NCI-H1417 (cell line): Measurements from ENCODE around the gene GLYR1.

Source experiments
- DNase-seq, 3 experiments: peaks; one replicate each; lab custom pipeline; 2025; lab: John Stamatoyannopoulos, UW

The GLYR1 gene

DNA sequence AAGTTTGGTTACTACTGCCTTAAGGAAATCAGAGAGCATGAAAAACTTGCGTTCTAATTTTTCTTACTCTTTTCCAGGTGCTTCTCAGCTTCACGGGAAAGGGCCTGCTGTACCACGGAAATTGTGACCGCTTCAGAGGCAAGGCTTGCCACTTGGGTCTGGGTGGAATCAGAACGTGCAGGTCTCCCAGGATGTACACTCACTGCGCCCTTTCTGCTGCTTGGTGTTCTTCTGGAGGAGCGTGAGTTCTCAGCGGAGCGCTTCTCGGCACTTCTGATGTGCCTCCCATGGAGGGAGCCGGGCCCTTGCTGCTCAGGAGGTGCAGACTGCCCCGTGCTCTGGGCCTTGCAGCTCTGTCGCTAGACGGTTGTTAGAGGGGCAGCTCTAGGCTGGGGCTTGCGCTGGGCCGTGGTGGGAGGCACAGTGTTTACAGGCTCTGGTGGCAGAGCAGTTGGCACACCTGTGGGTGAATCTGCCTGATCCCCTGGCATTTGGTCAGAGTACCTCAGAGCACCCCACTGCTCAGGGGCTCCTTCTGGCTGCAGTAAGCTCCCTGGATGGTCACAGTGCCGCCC, 33.0 kb upstream of the GLYR1 start:
- DNase-seq = no peak

DNA sequence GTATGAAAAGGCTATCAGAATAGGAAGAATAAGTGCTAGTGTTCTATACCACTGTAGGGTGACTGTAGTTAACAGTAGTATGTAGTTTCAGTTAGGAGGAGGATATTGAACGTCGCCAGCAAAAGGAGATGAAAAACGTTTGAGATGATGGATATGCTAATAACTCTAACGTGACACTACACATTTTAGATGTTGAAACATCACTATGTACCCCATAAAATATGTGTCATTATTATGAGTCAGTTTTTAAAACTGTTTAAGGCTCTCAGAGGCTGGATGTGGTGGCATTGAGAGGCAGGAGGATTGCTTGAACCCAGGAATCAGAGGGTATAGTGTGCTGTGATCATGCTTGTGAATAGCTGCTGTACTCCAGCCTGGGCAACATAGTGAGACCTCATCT, 32.0 kb upstream of the GLYR1 start:
- DNase-seq = no peak

DNA sequence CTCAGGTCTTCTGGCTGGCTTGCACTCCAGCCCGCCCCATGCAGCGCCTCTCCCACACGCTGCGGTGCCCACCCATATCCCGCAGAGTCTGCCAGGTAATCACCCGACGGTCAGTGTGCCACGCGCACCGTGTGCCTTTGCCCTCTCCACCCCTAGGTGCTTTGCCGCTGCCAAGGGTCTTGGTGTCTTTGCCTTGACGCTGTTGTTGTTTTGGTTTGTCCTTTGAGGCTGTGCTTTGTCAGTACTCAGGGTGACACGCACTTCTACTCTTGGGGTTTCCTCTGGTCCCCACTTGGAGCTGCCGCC, 30.2 kb upstream of the GLYR1 start:
- no peak for DNase-seq

- no peak for DNase-seq
Observed at GRCh38 chr16:4876646-4877379, 29.7 kb upstream of the GLYR1 start.

- DNase-seq = no peak
Observed at GRCh38 chr16:4874666-4875065, 27.6 kb upstream of the GLYR1 start.

GRCh38 chr16:4873091-4873490, 26.0 kb upstream of the GLYR1 start:
- DNase-seq = no peak

DNA sequence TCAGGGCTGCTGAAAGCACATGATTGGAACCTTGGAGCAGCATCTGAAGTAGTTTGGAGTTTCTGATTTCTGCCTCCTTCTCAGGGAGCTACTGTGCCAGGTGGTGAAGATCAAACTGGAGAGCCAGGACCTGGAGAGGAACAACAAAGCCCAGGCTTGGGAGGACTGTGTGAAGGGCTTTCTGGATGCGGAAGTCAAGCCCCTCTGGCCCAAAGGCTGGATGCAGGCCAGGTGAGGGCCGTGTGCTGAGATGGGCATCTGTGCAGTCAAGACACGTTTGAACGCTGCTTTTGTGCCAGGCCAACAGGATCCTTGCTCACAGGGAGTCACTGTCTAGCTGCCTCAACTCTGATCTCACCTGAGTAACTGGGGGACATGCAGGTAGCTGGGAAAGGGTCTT, 24.0 kb upstream of the GLYR1 start:
- DNase-seq = no peak

DNA sequence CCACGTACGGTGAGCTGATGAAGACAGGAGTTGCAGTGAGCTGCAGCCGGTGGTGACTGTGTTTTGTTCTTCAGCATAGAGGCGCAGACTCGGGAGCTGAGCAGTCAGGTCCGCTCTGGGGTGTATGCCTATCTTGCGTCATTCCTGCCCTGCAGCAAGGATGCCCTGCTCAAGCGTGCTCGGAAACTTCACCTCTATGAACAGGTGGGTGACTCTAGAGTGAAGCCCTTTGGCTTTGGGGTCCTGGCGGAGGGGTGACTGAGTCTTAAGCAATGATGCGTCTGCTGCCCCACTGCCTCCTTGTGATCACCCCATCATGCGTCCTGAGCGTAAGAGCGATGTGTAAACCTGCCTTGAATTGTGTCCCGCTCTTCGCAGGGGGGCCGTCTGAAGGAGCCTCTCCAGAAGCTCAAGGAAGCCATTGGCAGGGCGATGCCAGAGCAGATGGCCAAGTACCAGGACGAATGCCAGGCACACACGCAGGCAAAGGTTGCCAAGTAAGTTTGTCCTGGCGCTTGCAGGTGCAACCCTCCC, 23.1 kb upstream of the GLYR1 start:
- no peak for DNase-seq

- no peak for DNase-seq
Observed at GRCh38 chr16:4869147-4869805, 22.2 kb upstream of the GLYR1 start.

DNA sequence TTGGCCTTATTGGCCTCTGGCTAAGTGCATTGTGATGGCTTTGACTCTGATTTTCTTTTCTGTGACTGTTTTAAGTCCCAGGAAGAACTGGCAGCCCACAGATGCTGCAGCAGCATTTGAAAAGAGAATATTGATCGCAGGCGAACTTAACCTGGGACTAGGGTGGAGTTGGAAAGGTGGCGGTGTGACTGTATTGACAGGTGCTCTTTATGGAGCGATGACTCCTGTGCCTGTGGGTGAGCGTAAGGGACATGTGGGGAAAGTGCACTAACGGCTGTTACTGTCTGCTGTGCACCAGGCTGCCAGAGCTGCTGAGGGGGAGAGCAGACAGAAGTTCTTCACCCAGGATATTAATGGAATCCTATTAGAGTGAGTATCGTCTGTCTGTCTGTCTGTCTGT, 21.4 kb upstream of the GLYR1 start:
- no peak for DNase-seq

DNA sequence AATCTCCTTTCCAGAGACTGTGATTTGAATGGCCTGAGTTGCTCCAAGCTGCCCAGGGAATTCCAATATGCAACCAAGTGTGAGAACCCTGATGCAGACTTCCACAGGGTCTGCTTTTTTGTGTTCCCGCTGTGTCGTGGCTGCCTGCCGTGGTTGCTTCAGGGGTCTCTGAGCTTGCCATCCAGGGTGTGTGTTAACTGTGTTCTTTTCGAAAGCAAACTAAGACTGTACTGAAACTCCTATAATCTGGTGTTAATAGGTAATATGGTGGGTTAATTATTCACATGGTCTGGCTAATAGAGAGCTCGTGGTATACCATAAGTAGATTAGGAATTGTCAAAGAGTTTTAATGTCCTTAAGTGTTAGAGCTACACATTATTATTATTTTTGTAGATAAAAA, 20.9 kb upstream of the GLYR1 start:
- no peak for DNase-seq

DNA sequence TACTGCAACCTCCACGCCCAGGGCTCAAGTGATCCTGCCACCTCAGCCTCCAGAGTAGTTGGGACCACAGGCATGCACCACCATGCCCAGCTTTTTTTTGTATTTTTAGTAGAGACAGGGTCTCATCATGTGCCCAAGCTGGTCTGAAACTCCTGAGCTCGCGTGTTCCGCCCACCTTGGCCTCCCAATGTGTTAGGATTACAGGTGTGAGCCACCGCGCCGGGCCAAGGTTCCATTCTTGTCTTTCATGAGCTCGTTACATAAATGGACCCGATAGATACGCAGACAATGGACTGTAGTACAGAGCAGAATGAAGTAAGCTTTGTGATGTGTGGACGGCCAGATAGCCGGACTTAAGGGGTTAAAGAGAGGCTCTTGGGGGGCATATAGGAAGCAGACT, 19.5 kb upstream of the GLYR1 start:
- no peak for DNase-seq

GRCh38 chr16:4865231-4865860, 18.3 kb upstream of the GLYR1 start:
- DNase-seq = no peak

- DNase-seq = no peak
Observed at GRCh38 chr16:4864728-4865127, 17.6 kb upstream of the GLYR1 start.

DNA sequence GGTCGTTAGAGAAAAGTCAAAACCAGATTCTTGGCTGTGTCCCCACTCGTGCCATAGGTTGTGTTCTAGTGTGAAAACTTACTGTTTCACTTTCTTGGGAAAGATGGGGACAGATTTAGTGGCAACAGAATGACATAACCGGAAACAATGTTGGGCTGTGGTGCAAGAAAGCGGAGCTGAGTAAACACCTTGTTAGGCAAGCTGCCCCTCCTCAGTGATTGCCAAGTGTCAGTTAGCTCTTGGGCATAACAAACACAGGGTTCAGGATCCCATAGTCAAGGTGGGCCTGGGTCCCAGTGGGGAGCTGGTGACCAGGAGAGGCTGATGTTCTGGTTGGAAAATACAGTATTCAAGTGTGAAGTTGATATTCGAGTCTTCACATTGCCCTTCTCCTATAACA, 15.6 kb upstream of the GLYR1 start:
- DNase-seq = no peak

GRCh38 chr16:4860727-4861342, 13.7 kb upstream of the GLYR1 start:
- no peak for DNase-seq

- DNase-seq = no peak
Observed at GRCh38 chr16:4859900-4860255, 12.8 kb upstream of the GLYR1 start.

DNA sequence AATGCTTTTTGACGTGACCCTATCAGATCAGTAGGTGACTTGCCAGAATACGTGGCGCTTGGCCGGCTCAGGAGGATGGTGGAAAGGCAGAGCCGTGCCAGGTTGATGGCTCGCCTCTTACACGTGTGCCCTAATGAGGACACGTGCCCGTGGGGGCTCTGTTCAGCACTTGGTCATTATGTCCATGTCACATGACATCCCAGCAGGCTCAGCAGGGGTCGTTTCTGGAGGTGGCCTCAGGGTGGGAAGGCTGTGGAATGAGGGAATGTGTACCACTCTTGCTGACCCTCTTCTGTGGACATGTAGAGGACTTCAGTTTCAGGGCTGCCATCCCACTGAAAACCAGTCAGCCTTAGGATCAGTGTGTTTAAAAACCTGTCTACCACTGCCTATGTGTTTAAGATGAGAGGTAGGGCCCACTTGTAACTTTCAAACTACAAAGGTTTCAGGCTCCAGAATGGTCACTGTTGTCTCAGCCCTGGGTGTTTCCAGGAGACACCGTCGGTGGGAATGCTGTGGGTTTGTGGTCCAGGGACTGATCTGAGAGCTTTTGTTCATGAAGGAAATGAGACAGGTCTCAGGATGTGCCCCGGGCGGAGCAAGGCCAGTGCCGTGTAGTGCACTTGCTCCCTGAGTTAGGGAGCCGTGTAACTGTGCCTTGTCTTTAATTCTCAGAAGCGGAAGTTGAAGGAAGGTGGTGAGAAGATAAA, 12.3 kb upstream of the GLYR1 start:
- no peak for DNase-seq

DNA sequence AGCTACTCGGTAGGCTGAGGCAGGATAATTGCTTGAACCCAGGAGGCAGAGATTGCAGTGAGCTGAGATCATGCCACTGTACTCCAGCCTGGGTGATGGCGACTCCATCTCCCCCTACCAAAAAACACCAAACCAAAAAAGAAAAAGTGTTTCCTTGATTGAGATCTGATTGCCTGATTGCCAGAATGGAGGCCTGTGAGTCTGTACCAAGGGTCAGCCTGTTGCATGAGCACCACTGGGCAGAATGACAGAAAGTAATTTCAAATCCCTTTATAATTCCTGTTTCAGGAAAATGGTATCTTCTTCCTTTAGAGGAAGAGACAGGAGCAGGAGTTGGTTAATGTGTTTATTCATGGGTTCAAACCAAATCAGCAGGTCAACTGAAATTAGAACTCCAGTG, 8.7 kb upstream of the GLYR1 start:
- DNase-seq = no peak

- no peak for DNase-seq
Observed at GRCh38 chr16:4855371-4855770, 8.3 kb upstream of the GLYR1 start.

DNA sequence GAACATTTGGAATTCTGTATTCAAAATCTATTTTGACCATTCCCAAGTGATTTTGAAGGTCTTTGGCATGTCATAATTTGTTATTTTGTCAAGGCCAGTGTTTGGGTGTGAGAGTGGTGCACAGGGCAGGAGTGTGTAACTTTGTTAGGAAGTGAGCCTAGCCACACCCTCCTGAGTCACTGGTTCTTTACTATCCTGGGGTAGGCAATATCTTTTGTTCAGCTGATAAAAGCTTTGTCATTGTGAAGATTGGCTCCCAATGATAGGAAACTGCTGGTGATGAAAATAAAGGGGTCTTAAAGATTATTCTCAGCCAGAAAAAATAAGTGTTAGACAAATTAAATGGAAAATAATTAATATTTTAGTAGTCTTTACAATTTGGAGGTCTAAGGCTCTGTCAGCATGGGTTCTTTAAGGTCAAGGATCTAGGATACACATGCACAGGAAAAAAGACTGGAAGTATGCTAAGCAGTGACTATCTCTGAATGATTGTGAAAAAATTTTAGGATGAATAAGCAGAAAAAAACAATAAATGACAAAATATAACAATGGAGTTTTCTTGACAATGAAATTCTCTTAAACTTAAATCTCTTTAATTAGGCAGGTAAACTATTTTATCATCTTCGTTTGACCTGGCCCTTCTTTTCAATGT, 5.3 kb upstream of the GLYR1 start:
- no peak for DNase-seq

- no peak for DNase-seq
Observed at GRCh38 chr16:4850211-4850610, 3.1 kb upstream of the GLYR1 start.
